GM12874 (cell line): ENCODE results near the gene BICD1.

Experiments used
- TF ChIP-seq, protein P1 (sequence below): IDR thresholded peaks from 2 replicates; pipeline ENCODE4 v1.5.1; 2011; ENCODE audit warnings: low read depth, mild to moderate bottlenecking, control low read depth, low read length, moderate library complexity; ENCODE audit not compliant: insufficient read depth

The BICD1 gene

DNA sequence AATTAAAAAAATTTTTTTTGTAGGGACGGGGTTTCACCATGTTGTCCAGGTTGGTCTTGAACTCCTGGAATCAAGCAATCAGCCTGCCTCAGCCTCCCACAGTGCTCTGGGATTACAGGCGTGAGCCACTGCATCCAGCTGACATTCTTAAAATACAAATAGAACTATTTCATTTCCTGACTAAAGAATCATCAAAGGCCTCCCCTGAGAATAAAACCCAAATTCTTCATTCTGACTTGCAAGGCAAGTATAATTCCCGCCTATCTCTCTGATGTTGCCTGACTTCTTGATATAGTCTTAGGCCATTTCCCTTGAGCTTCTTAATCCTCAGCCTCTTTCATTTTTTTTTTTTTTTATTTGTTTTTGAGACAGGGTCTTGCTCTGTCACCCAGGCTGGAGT, 4.4 kb upstream of the BICD1 start:
- TF ChIP-seq, protein P1, sequence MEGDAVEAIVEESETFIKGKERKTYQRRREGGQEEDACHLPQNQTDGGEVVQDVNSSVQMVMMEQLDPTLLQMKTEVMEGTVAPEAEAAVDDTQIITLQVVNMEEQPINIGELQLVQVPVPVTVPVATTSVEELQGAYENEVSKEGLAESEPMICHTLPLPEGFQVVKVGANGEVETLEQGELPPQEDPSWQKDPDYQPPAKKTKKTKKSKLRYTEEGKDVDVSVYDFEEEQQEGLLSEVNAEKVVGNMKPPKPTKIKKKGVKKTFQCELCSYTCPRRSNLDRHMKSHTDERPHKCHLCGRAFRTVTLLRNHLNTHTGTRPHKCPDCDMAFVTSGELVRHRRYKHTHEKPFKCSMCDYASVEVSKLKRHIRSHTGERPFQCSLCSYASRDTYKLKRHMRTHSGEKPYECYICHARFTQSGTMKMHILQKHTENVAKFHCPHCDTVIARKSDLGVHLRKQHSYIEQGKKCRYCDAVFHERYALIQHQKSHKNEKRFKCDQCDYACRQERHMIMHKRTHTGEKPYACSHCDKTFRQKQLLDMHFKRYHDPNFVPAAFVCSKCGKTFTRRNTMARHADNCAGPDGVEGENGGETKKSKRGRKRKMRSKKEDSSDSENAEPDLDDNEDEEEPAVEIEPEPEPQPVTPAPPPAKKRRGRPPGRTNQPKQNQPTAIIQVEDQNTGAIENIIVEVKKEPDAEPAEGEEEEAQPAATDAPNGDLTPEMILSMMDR, result no peak

DNA sequence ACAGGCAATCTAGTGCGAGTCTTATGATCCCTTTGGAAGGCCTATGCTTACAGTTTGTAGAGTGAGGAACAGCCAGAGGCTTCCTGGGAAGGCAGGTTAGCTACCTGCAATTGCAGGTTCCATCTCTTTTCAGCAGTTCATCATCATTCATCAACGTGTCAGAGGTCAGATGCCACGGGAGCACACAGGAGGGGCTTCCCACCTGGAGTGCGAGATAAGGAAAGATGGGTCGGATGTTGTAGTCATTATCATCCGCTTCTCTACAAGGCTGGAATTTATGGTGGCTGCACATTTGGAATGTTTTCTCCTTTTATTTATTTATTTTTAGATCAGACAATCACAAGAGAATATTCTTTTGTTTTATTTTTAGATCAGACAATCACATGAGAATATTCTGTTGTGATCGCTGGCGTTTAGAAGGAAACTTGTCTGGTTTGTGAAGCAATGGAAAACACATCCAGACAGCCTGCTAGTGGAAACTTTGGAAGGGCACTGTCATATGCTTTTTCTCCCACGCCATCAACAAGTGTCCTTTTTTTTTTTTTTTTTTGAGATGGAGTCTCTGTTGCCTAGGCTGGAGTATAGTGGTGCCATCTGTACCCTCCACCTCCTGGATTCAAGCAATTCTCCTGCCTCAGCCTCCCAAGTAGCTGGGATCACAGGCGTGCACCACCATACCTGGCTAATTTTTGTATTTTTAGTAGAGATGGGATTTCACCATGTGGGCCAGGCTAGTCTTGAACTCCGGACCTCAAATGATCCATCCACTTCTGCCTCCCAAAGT, 1.9 kb upstream of the BICD1 start:
- TF ChIP-seq, protein P1, result no peak

DNA sequence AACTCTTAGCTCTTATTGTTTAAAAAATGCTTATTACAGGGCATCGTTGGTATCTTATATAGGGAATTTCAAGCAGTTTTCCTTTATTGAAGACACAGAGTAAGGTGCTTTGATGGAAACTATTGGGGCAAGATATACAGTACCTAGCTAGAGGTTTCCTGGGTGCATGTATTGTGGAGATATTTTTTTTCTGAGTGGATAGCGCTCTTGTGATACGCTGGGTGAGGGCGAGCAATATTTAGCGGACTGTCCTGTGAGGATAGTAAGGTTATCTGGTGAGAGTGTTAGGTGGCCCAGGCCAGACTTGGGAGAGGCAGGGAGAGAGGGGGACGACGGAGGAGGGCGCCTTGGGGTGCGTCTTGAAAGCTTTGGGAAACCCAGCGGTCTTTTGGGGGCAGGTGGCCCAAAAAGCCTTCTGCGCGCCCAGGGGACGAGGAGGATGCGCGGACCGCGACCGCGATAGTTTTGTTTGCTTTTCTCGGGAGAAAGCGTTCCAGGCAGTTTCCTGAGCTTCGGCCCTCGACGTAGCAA, 596 bp upstream of the BICD1 start:
- TF ChIP-seq, protein P1, result no peak

DNA sequence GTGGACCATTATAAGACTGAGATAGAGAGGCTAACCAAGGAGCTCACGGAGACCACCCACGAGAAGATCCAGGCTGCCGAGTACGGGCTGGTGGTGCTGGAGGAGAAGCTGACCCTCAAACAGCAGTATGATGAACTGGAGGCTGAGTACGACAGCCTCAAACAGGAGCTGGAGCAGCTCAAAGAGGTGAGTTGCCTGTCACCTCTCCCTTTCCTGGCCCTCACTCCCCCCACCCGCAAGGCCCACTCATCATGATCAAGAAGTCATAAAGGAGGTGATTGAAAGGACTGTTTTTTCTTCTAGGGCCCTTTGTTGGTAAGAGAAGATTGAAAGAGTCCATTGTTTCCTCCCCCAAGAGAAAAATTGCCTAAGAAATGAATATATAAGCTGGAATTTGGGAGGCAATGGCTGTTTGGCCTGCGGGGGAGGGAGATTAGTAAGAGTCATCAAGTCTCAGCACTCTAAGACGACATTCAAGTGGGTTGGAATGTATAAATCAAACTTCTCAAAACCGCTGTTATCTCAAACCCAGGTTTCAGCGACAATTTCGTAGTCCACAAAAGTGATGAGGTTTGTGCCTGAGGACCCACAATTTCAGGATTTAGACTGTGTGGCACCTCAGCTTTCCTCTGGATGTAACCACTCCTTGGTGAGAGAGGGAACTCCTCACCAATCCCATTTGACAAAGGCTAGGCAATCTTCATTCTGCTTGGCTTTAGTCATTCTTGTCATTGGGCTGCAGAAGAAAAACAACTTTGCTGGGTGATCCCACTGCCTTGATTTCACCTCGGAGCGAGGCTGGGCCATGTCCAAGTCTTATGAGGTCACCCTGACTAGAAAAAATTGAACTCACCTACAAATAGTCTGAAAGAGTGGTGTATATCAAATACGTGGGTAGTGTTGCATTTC, 966 bp downstream of the BICD1 start:
- TF ChIP-seq, protein P1, result no peak

DNA sequence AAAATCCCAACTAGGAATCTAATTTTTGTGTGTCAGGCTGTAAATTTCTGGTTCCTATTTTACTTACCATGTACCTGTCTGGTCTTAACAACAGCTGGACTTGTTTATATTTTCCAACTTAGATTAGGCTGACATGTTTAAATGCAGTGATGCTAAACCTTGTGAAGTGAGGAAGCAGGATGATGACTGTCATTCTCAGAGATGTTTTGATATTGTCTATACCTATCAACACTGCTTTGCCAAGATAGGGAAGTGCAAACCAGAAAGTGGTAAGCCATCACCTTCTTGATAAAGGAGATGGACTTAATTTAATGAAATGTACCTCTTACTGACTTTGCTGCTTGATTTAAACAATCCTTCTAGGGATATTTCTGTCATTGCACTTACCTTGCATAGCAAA, 2.1 kb downstream of the BICD1 start:
- TF ChIP-seq, protein P1, result no peak

DNA sequence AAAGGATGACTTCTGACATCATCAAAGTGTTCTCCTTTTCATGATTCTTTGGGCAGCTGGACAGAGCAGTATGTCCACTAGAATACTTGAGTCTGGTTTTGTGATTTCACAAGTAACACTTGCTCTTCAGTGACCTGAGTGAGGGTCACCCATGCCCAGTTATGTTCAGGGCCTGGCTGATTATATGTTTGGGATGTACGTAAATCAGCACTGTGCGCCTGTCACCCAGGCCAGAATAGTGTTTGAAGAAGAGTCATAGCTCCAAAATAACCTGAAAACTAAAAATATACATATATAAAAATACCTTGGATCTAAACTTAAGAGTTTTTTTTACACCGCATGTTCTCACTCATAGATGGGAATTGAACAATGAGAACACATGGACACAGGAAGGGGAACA, 3.8 kb downstream of the BICD1 start:
- TF ChIP-seq, protein P1, result no peak

DNA sequence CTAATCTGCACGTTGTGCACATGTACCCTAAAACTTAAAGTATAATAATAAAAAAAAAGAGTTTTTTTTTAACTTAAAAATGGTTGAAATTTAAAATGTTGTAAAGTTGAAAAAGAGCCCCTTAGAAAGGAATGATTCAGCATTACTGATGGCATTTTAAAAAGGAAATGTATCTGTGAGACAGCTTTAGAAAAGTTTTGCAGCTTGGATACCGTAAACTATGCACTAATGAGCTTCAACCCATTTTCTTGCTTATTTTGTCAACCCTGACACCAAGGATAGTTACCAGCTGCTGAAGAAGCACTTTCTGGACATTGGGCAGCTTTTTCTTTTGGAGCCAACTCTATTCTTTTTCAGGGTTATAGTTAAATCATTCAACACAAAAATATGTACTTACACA, 4.3 kb downstream of the BICD1 start:
- TF ChIP-seq, protein P1, result no peak
